ENCODE results near the gene PLA2G1B. TPM values are rescaled to one million over a fixed set of nuclear protein-coding genes. Genes with fewer than 3 reads are reported as not detected.
A peak's percentile ranks its signal among the peaks of the same experiment; 100 is the strongest.

The PLA2G1B gene
- total and polyA plus RNA-seq, 12 donors: 1.3 to 18.7 (median 4.9) TPM; not detected in 1

- Histone ChIP-seq H3K27me3 (no peaks in the 10 kb centered on the region), H3K27ac (no peak overlapping the region), H3K9me3 (replicated peaks in 1 of 3) (no peaks in the 10 kb centered on the region), H3K4me3 (no peak overlapping the region), H3K36me3 (replicated peaks in 1 of 2) (no peaks in the 10 kb centered on the region), H3K4me1 (replicated peaks in 1 of 2) (peaks cover 0 to 7% of the 10 kb centered on the region in 2 donors)
- whole genome bisulfite sequencing, 4 donors: 40 to 100% (median 94%) methylated on average over 1 to 6 of the region's 6 CpGs
- TF ChIP-seq CTCF (IDR thresholded peaks at IDR 0.05) (no peak), POLR2A (IDR thresholded peaks at IDR 0.05) (no peak)
- no peak for DNase-seq
- intact Hi-C loops (cut with DNase I): no loop called here
These were observed 25.6 kb upstream of the PLA2G1B start for GRCh38 chr12:120353136-120353535.

- WGBS, 4 donors: 73 to 91% (median 87%) methylated on average over 5 of the region's 5 CpGs
- no peak overlapping the region for H3K4me3 ChIP-seq
- no peaks in the 10 kb centered on the region for H3K9me3 ChIP-seq (replicated peaks in 1 of 3)
- H3K4me1 ChIP-seq (replicated peaks in 1 of 2): peaks cover 0 to 7% of the 10 kb centered on the region in 2 donors
- no peak for TF ChIP-seq POLR2A (IDR thresholded peaks at IDR 0.05)
- no peak for TF ChIP-seq CTCF (IDR thresholded peaks at IDR 0.05)
- no peaks in the 10 kb centered on the region for H3K27me3 ChIP-seq
- DNase-seq: no peak
- intact Hi-C loops (cut with DNase I): no loop called here
- no peak overlapping the region for H3K27ac ChIP-seq
- no peaks in the 10 kb centered on the region for H3K36me3 ChIP-seq (replicated peaks in 1 of 2)
These were observed 24.5 kb upstream of the PLA2G1B start for GRCh38 chr12:120352117-120352516.

GRCh38 chr12:120350576-120351350 is 23.2 kb upstream of the PLA2G1B start:
- DNase-seq: peak in 2 of 7 donors; percentile 25 to 46
- H3K4me3 ChIP-seq: no peak overlapping the region
- no peaks in the 10 kb centered on the region for H3K27me3 ChIP-seq
- H3K4me1 ChIP-seq (replicated peaks in 1 of 2): peaks cover 0 to 7% of the 10 kb centered on the region in 2 donors
- H3K36me3 ChIP-seq (replicated peaks in 1 of 2): no peaks in the 10 kb centered on the region
- intact Hi-C loops (cut with DNase I): no loop called here
- no peak for TF ChIP-seq POLR2A (IDR thresholded peaks at IDR 0.05)
- TF ChIP-seq CTCF (IDR thresholded peaks at IDR 0.05): no peak
- WGBS, 4 donors: 56 to 74% (median 62%) methylated on average over 12 to 19 of the region's 19 CpGs
- H3K27ac ChIP-seq: no peak overlapping the region
- H3K9me3 ChIP-seq (replicated peaks in 1 of 3): no peaks in the 10 kb centered on the region

GRCh38 chr12:120347766-120348165 is 20.2 kb upstream of the PLA2G1B start:
- no peaks in the 10 kb centered on the region for H3K27me3 ChIP-seq
- no peak overlapping the region for H3K27ac ChIP-seq
- intact Hi-C loops (cut with DNase I): no loop called here
- DNase-seq: no peak
- H3K36me3 ChIP-seq (replicated peaks in 1 of 2): no peaks in the 10 kb centered on the region
- peaks cover 0 to 7% of the 10 kb centered on the region in 2 donors for H3K4me1 ChIP-seq (replicated peaks in 1 of 2)
- no peak for TF ChIP-seq CTCF (IDR thresholded peaks at IDR 0.05)
- TF ChIP-seq POLR2A (IDR thresholded peaks at IDR 0.05): no peak
- WGBS, 4 donors: 95 to 100% (median 96%) methylated on average over 6 to 11 of the region's 11 CpGs
- no peaks in the 10 kb centered on the region for H3K9me3 ChIP-seq (replicated peaks in 1 of 3)
- no peak overlapping the region for H3K4me3 ChIP-seq

Data from adrenal gland (tissue), 12 donors.